Ishikawa (cell line): ENCODE results near the gene TMEM165.

Experiments used
- CEBPB ChIP-seq: IDR thresholded peaks from 2 replicates; pipeline ENCODE4 v1.6.1; 2012
- CREB1 ChIP-seq: IDR thresholded peaks from 2 replicates; pipeline ENCODE4 v1.6.1; 2012; ENCODE audit warnings: low read depth
- EGR1 ChIP-seq: IDR thresholded peaks from 2 replicates; pipeline ENCODE4 v1.6.1; 2012
- EP300 ChIP-seq: IDR thresholded peaks from 2 replicates; pipeline ENCODE4 v1.6.1; 2012; ENCODE audit warnings: borderline replicate concordance
- FOXM1 ChIP-seq: IDR thresholded peaks from 2 replicates; pipeline ENCODE4 v1.6.1; 2012; ENCODE audit warnings: low read depth, borderline replicate concordance
- NFIC ChIP-seq: IDR thresholded peaks from 2 replicates; pipeline ENCODE4 v1.6.1; 2012
- RAD21 ChIP-seq: IDR thresholded peaks from 2 replicates; pipeline ENCODE4 v1.6.1; 2012; ENCODE audit warnings: low read depth
- TAF1 ChIP-seq: IDR thresholded peaks from 2 replicates; pipeline ENCODE4 v1.6.1; 2012; ENCODE audit warnings: low read depth, mild to moderate bottlenecking
- TCF12 ChIP-seq: IDR thresholded peaks from 2 replicates; pipeline ENCODE4 v1.6.1; 2012; ENCODE audit warnings: low read depth
- TEAD4 ChIP-seq: IDR thresholded peaks from 2 replicates; pipeline ENCODE4 v1.6.1; 2012
- YY1 ChIP-seq: IDR thresholded peaks from 2 replicates; pipeline ENCODE4 v1.6.1; 2012; ENCODE audit warnings: low read depth
- ZBTB7A ChIP-seq: IDR thresholded peaks from 2 replicates; pipeline ENCODE4 v1.6.1; 2012; ENCODE audit warnings: low read depth
- TF ChIP-seq, protein P1 (sequence below): IDR thresholded peaks from 2 replicates; pipeline ENCODE4 v1.6.1; 2012
- TF ChIP-seq, protein P2 (sequence below): IDR thresholded peaks from 2 replicates; pipeline ENCODE4 v1.6.1; 2012; ENCODE audit warnings: low read depth, mild to moderate bottlenecking
- TF ChIP-seq, protein P3 (sequence below): IDR thresholded peaks from 2 replicates; pipeline ENCODE4 v1.6.1; 2012

Gene TMEM165

DNA sequence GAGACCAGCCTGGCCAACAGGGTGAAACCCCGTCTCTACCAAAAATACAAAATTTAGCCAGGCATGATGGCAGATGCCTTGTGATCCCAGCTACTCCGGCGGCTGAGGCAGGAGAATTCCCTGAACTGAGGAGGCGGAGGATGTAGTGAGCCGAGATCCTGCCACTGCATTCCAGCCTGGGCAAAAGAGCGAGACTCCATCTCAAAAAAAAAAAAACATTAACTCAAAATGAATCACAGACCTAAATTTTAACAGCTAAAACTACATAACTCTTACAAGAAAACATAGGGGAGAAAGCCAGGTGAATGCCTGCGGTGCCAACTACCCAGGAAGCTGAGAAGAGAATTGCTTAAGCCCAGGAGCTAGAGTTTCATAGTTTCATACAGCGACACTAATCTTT is 54.8 kb downstream of the TMEM165 start:
- TF ChIP-seq, protein P1, sequence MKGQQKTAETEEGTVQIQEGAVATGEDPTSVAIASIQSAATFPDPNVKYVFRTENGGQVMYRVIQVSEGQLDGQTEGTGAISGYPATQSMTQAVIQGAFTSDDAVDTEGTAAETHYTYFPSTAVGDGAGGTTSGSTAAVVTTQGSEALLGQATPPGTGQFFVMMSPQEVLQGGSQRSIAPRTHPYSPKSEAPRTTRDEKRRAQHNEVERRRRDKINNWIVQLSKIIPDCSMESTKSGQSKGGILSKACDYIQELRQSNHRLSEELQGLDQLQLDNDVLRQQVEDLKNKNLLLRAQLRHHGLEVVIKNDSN, result no peak
- TF ChIP-seq FOXM1 (no peak), NFIC (no peak), EGR1 (no peak), TEAD4 (no peak), YY1 (no peak)
- TF ChIP-seq, protein P2, sequence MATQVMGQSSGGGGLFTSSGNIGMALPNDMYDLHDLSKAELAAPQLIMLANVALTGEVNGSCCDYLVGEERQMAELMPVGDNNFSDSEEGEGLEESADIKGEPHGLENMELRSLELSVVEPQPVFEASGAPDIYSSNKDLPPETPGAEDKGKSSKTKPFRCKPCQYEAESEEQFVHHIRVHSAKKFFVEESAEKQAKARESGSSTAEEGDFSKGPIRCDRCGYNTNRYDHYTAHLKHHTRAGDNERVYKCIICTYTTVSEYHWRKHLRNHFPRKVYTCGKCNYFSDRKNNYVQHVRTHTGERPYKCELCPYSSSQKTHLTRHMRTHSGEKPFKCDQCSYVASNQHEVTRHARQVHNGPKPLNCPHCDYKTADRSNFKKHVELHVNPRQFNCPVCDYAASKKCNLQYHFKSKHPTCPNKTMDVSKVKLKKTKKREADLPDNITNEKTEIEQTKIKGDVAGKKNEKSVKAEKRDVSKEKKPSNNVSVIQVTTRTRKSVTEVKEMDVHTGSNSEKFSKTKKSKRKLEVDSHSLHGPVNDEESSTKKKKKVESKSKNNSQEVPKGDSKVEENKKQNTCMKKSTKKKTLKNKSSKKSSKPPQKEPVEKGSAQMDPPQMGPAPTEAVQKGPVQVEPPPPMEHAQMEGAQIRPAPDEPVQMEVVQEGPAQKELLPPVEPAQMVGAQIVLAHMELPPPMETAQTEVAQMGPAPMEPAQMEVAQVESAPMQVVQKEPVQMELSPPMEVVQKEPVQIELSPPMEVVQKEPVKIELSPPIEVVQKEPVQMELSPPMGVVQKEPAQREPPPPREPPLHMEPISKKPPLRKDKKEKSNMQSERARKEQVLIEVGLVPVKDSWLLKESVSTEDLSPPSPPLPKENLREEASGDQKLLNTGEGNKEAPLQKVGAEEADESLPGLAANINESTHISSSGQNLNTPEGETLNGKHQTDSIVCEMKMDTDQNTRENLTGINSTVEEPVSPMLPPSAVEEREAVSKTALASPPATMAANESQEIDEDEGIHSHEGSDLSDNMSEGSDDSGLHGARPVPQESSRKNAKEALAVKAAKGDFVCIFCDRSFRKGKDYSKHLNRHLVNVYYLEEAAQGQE, result no peak

DNA sequence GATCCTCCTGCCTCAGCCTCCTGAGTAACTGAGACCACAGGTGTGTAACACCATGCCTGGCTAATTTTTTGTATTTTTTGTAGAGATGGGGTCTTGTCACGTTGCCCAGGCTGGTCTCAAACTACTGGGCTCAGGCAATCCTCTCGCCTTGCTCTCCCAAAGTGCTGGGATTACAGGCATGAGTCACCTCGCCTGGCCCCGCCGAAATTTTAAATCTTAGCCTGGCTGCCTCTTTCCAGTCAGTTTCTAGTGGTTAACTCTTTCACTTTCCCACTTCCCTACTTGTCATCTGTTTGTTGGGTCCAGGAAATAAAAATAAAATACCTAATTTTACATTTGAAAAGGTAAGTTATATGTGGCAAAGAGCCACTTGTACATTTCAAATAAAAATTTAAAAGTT is 62.4 kb downstream of the TMEM165 start:
- TF ChIP-seq, protein P1, result no peak
- TF ChIP-seq RAD21 (no peak), EGR1 (no peak), TAF1 (no peak), TEAD4 (no peak), NFIC (no peak), ZBTB7A (no peak), FOXM1 (no peak), TCF12 (no peak), CEBPB (no peak), YY1 (no peak), EP300 (no peak), CREB1 (no peak)
- TF ChIP-seq, protein P3, sequence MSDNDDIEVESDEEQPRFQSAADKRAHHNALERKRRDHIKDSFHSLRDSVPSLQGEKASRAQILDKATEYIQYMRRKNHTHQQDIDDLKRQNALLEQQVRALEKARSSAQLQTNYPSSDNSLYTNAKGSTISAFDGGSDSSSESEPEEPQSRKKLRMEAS, result no peak
- TF ChIP-seq, protein P2, result no peak

DNA sequence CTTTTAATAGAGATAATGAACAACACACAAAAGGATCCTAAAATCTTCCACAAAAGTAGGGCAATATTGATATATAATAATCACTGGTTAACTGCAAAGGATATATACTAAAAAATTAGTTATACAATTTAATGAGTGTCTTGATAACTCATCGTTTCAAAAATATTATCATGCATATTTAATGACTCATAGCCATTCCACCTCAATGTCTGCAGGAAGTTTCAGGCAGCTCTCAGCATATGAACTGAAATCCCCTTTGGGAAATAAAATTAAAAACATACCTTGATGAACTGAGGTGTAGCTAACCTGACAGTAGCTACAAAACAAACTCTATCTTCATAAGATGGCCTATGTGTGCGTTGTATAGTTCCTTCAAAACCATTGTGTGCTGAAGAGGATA is 62.9 kb downstream of the TMEM165 start:
- TF ChIP-seq EGR1, result no peak

DNA sequence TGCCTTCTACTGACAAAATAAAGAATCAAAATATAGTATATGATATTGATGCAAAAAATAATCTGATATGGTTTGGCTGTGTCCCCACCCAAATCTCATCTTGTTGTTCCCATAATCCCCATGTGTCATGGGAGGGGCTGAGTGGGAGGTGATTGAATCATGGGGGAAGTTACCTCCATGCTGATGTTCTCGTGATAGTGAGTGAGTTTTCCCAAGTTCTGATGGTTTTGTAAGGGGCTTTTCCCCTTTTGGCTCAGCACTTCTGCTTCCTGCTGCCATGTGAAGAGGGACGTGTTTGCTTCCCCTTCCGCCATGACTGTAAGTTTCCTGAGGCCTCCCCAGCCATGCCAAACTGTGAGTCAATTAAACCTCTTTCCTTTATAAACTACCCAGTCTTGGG is 70.2 kb downstream of the TMEM165 start:
- TF ChIP-seq NFIC (no peak), TAF1 (no peak), RAD21 (no peak), YY1 (no peak), EGR1 (no peak), CREB1 (no peak), FOXM1 (no peak), TCF12 (no peak), CEBPB (no peak)
- TF ChIP-seq, protein P1, result no peak
- TF ChIP-seq, protein P2, result no peak

DNA sequence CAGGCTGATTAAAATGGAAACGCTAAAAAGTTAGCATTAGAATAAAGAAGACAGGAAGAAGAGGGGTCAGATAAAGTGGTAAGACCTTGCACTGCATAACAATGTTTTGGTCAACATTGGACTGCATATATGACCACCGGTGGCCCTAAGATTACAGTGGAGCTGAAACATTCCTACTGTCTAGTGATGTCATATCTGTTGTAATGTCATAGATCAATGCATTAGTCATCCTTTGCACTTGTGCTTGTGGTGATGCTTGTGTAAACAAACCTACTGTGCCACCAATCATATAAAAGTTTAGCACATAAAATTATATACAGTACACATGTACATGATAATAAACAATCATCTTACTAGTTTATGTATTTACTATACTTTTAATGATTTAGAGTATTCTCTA is 73.0 kb downstream of the TMEM165 start:
- no peak for TF ChIP-seq EP300
- TF ChIP-seq YY1, result no peak
- no peak for TF ChIP-seq CREB1
- TF ChIP-seq CEBPB, result no peak
- TF ChIP-seq, protein P2, result no peak
- TF ChIP-seq RAD21, result no peak
- no peak for TF ChIP-seq TAF1
- no peak for TF ChIP-seq EGR1
- TF ChIP-seq TCF12, result no peak
- TF ChIP-seq ZBTB7A, result no peak
